HCT116 (cell line): ENCODE measurements around the gene PKN3. TPM values are rescaled to one million over a fixed set of nuclear protein-coding genes. Genes with fewer than 3 reads are reported as not detected.
A peak's percentile ranks its signal among the peaks of the same experiment; 100 is the strongest.

Source experiments
- ATAC-seq: fragments of 200-7000 bp; cut with Tn5 transposase; 2 replicates; pipeline ENCODE4 v1.9.1; 2020; ENCODE audit warnings: mild to moderate bottlenecking, moderate library complexity
- BruUV-seq: library from RNA; stranded (reverse); fragments of 400-500 nt; replicated peaks from 2 replicates; lab custom pipeline; 2021; lab: Mats Ljungman, UMichigan
- CTCF ChIA-PET: fragments of 300-600 bp; sonication (Branson Sonifier 250); formaldehyde crosslinking; loops from one replicate; lab custom pipeline; 2021; ENCODE audit warnings: antibody characterized with exemption; lab: Charles Lee
- POLR2A ChIA-PET: fragments of 300-600, 350-600 bp; sonication (Branson Sonifier 250); formaldehyde crosslinking; loops from one replicate; lab custom pipeline; 2021; ENCODE audit warnings: antibody characterized with exemption; lab: Charles Lee
- RAD21 ChIA-PET, 2 experiments: fragments of 300-600 bp; sonication (Branson Sonifier 250); formaldehyde crosslinking; loops; one replicate each; lab custom pipeline; 2023; ENCODE audit warnings: low total read pairs in 2 of 2; ENCODE audit not compliant: uncharacterized antibody in 2 of 2, unreplicated experiment in 2 of 2, low non-redundant PET in 1 of 2; lab: Charles Lee
- DNase-seq: peaks from one replicate; pipeline ENCODE4 v3.0.0-alpha.2; 2010; ENCODE audit warnings: low read depth, low spot score
- H2AFZ ChIP-seq: fragments of 200-600 bp; shearing (Covaris generic), sonication (generic); 2 replicates; pipeline ENCODE4 v1.6.1; 2017; ENCODE audit warnings: low read depth, mixed run types, mixed read lengths, antibody characterized with exemption, low read length; ENCODE audit not compliant: poor library complexity, severe bottlenecking
- H3K27ac ChIP-seq: 2 replicates; pipeline ENCODE4 v1.5.1; 2012; ENCODE audit warnings: low read depth, low read length
- H3K27me3 ChIP-seq: fragments of 200-600 bp; sonication (generic); 2 replicates; pipeline ENCODE4 v1.6.1; 2016; ENCODE audit warnings: mixed run types, low read length, mixed read lengths; ENCODE audit not compliant: insufficient read depth
- H3K36me3 ChIP-seq, 2 experiments: fragments of 200-500 bp in 1 of 2; fragments of 200-600 bp in 1 of 2; sonication (Bioruptor generic) in 1 of 2; sonication (generic) in 1 of 2; 2 replicates each; pipeline versions ENCODE4 v1.5.1 to v1.6.1; 2014 to 2016; ENCODE audit warnings: low read length in 2 of 2, inconsistent platforms in 1 of 2, mixed read lengths in 1 of 2, mixed run types in 1 of 2; ENCODE audit not compliant: insufficient read depth in 2 of 2, control insufficient read depth in 1 of 2
- H3K4me1 ChIP-seq, 2 experiments: fragments of 200-600 bp in 1 of 2; sonication (generic) in 1 of 2; 2 replicates each; pipeline versions ENCODE4 v1.5.1 to v1.6.1; 2012 to 2017; ENCODE audit warnings: low read length in 2 of 2, inconsistent platforms in 1 of 2, mild to moderate bottlenecking in 1 of 2, mixed read lengths in 1 of 2, mixed run types in 1 of 2, moderate library complexity in 1 of 2; ENCODE audit not compliant: insufficient read depth in 2 of 2, control insufficient read depth in 1 of 2
- H3K4me2 ChIP-seq: fragments of 200-600 bp; sonication (generic); 2 replicates; pipeline ENCODE4 v1.6.1; 2017; ENCODE audit warnings: mixed run types, low read length, mixed read lengths
- H3K4me3 ChIP-seq, 2 experiments: fragments of 200-600 bp in 1 of 2; sonication (generic) in 1 of 2; replicated peaks in 1 of 2; 2 replicates each; pipeline ENCODE4 v1.5.1; 2011 to 2016; ENCODE audit warnings: low read length in 2 of 2, control low read depth in 1 of 2, low read depth in 1 of 2, mild to moderate bottlenecking in 1 of 2, mixed read lengths in 1 of 2, mixed run types in 1 of 2
- H3K79me2 ChIP-seq: fragments of 200-600 bp; sonication (generic); 2 replicates; pipeline ENCODE4 v1.6.1; 2017; ENCODE audit warnings: mild to moderate bottlenecking, mixed run types, low read length, moderate library complexity, mixed read lengths; ENCODE audit not compliant: insufficient read depth
- H3K9ac ChIP-seq: fragments of 200-600 bp; sonication (generic); 2 replicates; pipeline ENCODE4 v1.6.1; 2016; ENCODE audit warnings: low read length, mixed read lengths
- H3K9me2 ChIP-seq: fragments of 200-600 bp; sonication (generic), shearing (Covaris generic); 2 replicates; pipeline ENCODE4 v1.6.1; 2017; ENCODE audit warnings: mixed run types, mild to moderate bottlenecking, moderate library complexity; ENCODE audit not compliant: insufficient read depth
- H3K9me3 ChIP-seq, 2 experiments: fragments of 200-500 bp in 1 of 2; fragments of 200-600 bp in 1 of 2; sonication (Bioruptor generic) in 1 of 2; sonication (generic) in 1 of 2; 2 replicates each; pipeline ENCODE4 v1.6.1; 2014 to 2017; ENCODE audit warnings: low read length in 2 of 2, mixed read lengths in 2 of 2, inconsistent platforms in 1 of 2, low read depth in 1 of 2, mild to moderate bottlenecking in 1 of 2, mixed run types in 1 of 2, moderate library complexity in 1 of 2; ENCODE audit not compliant: control insufficient read depth in 1 of 2, insufficient read depth in 1 of 2
- H4K20me1 ChIP-seq: fragments of 200-600 bp; sonication (generic), shearing (Covaris generic); 2 replicates; pipeline ENCODE4 v1.6.1; 2017; ENCODE audit warnings: mixed run types, mild to moderate bottlenecking, moderate library complexity; ENCODE audit not compliant: insufficient read depth
- CBX3 ChIP-seq: IDR thresholded peaks from 2 replicates; pipeline ENCODE4 v1.6.1; 2012; ENCODE audit warnings: low read depth
- CEBPB ChIP-seq: IDR thresholded peaks from 2 replicates; pipeline ENCODE4 v1.6.1; 2012; ENCODE audit warnings: low read depth
- EGR1 ChIP-seq: IDR thresholded peaks from 2 replicates; pipeline ENCODE4 v1.6.1; 2012; ENCODE audit warnings: low read depth
- ELF1 ChIP-seq: IDR thresholded peaks from 2 replicates; pipeline ENCODE4 v1.6.1; 2012; ENCODE audit warnings: low read depth, borderline replicate concordance
- EZH2 ChIP-seq: fragments of 200-600 bp; sonication (generic); IDR thresholded peaks from 2 replicates; pipeline ENCODE4 v1.6.1; 2017; ENCODE audit warnings: antibody characterized with exemption, mixed run types
- EZH2phosphoT487 ChIP-seq: fragments of 200-600 bp; IDR thresholded peaks from 2 replicates; pipeline ENCODE4 v1.6.1; 2018; ENCODE audit warnings: antibody characterized with exemption, borderline replicate concordance
- FOSL1 ChIP-seq: IDR thresholded peaks from 2 replicates; pipeline ENCODE4 v1.6.1; 2012; ENCODE audit warnings: low read depth
- JUND ChIP-seq: IDR thresholded peaks from 2 replicates; pipeline ENCODE4 v1.6.1; 2012
- POLR2A ChIP-seq: IDR thresholded peaks from 2 replicates; pipeline ENCODE4 v1.7.0; 2011; ENCODE audit warnings: borderline replicate concordance; ENCODE audit not compliant: insufficient read depth, insufficient read length; ENCODE audit errors: extremely low read depth
- POLR2AphosphoS5 ChIP-seq: IDR thresholded peaks from 2 replicates; pipeline ENCODE4 v1.6.1; 2011; ENCODE audit warnings: mild to moderate bottlenecking, low read depth, low read length, moderate library complexity
- RAD21 ChIP-seq: IDR thresholded peaks from 2 replicates; pipeline ENCODE4 v1.6.1; 2012; ENCODE audit warnings: low read depth, mild to moderate bottlenecking
- SIN3A ChIP-seq: IDR thresholded peaks from 2 replicates; pipeline ENCODE4 v1.6.1; 2012; ENCODE audit warnings: low read depth
- SP1 ChIP-seq: IDR thresholded peaks from 2 replicates; pipeline ENCODE4 v1.6.1; 2012; ENCODE audit warnings: low read depth
- SRF ChIP-seq: IDR thresholded peaks from 2 replicates; pipeline ENCODE4 v1.6.1; 2012; ENCODE audit warnings: low read depth
- YY1 ChIP-seq: IDR thresholded peaks from 2 replicates; pipeline ENCODE4 v1.6.1; 2011; ENCODE audit warnings: low read length, low read depth, moderate library complexity, mild to moderate bottlenecking; ENCODE audit not compliant: insufficient replicate concordance; ENCODE audit errors: extremely low read depth
- ZNF274 ChIP-seq: fragments of 200-500 bp; sonication (Bioruptor generic); IDR thresholded peaks from 2 replicates; pipeline ENCODE4 v1.6.1; 2014; ENCODE audit warnings: mild to moderate bottlenecking, low read depth, low read length, inconsistent platforms
- intact Hi-C: fragments of 100-400 bp; cut with micrococcal nuclease; formaldehyde crosslinking; loops from 2 replicates; pipeline ENCODE4 v1.10.0; 2022
- total RNA-seq: library from RNA; stranded (reverse); gene quantifications from one replicate; pipeline ENCODE4 v1.2.1, GENCODE V29; 2021; ENCODE audit not compliant: unreplicated experiment
- TF ChIP-seq, protein P1 (sequence below): IDR thresholded peaks from 2 replicates; pipeline ENCODE4 v1.6.1; 2011; ENCODE audit warnings: mild to moderate bottlenecking, low read length, moderate library complexity; ENCODE audit not compliant: insufficient replicate concordance; ENCODE audit errors: extremely low read depth
- TF ChIP-seq, protein P2 (sequence below), 3 experiments: fragments of 200-600 bp in 1 of 3; sonication (generic) in 1 of 3; IDR thresholded peaks in 2 of 3; conservative IDR thresholded peaks in 1 of 3; 2 replicates each; pipeline ENCODE4 v1.5.1; 2012 to 2017; ENCODE audit warnings: low read depth in 2 of 3, low read length in 2 of 3, antibody characterized with exemption in 1 of 3, borderline replicate concordance in 1 of 3, control low read depth in 1 of 3, mild to moderate bottlenecking in 1 of 3, mixed read lengths in 1 of 3, mixed run types in 1 of 3, moderate library complexity in 1 of 3; ENCODE audit not compliant: insufficient read depth in 1 of 3
- TF ChIP-seq, protein P3 (sequence below): IDR thresholded peaks from 2 replicates; pipeline ENCODE4 v1.6.1; 2012; ENCODE audit warnings: low read depth

Gene PKN3
- total RNA-seq, 1 experiment from 2014 or later = 37.9 TPM

DNA sequence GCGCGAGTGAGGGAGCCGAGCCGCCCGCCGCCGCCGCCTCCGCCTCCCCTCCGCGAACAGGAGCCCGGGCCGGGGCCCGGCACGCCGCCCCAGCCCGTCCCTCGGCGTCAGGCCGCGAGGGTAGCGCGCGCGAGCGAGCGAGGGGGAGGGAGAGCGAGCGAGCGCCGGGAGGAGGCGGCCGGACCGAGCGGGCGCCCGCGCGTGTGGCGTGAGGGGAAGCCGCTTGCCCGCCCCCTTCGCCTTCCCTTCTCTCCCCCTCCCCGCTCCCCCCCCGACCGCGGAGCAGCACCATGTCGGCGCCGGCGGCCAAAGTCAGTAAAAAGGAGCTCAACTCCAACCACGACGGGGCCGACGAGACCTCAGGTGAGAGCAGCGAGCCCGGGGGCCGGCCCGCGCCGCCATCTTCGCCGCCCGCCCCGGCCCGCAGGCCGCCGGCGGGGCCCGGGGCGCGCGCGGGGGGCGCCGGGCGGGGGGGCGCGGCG, 13.0 kb upstream of the PKN3 start:
- DNase-seq (no peak), ATAC-seq (peak; percentile 33)
- H4K20me1 ChIP-seq = peaks cover 35% of the 10 kb centered on the region; the same call in 1 of the 2 replicates
- ChIA-PET CTCF (interaction anchor here (0.6 to 0.8 kb wide), 3 partner anchors 16 to 54 kb away, joined by 3 to 4 read pairs (median 3); no protein-coding TSS in a partner anchor), POLR2A (interaction anchor here (0.6 to 1.3 kb wide), 2 partner anchors 8 to 746 kb away, joined by 3 to 5 read pairs; no protein-coding TSS in a partner anchor), RAD21 (interaction anchor here in 1 of 2 experiments (0.6 kb wide), 1 partner anchor 44 kb away, joined by 3 read pairs; no protein-coding TSS in a partner anchor)
- H2AFZ ChIP-seq = no peak overlapping the region
- intact Hi-C loops = no loop called here
- H3K4me3 ChIP-seq = peak overlapping the region; percentile 60 to 90
- peak overlapping the region; percentile 92 for H3K27ac ChIP-seq
- no TSS peak for BruUV-seq
- peaks cover 72% of the 10 kb centered on the region for H3K79me2 ChIP-seq
- no peaks in the 10 kb centered on the region for H3K9me2 ChIP-seq
- H3K36me3 ChIP-seq = peaks cover 36 to 40% of the 10 kb centered on the region in 2 experiments
- TF ChIP-seq EZH2phosphoT487 (no peak), ELF1 (no peak), SP1 (no peak), SRF (no peak), EGR1 (no peak), JUND (no peak), FOSL1 (no peak), ZNF274 (no peak), POLR2A (no peak), EZH2 (no peak), RAD21 (no peak), CEBPB (no peak), POLR2AphosphoS5 (no peak), YY1 (no peak), SIN3A (no peak), CBX3 (no peak)
- TF ChIP-seq, protein P1, sequence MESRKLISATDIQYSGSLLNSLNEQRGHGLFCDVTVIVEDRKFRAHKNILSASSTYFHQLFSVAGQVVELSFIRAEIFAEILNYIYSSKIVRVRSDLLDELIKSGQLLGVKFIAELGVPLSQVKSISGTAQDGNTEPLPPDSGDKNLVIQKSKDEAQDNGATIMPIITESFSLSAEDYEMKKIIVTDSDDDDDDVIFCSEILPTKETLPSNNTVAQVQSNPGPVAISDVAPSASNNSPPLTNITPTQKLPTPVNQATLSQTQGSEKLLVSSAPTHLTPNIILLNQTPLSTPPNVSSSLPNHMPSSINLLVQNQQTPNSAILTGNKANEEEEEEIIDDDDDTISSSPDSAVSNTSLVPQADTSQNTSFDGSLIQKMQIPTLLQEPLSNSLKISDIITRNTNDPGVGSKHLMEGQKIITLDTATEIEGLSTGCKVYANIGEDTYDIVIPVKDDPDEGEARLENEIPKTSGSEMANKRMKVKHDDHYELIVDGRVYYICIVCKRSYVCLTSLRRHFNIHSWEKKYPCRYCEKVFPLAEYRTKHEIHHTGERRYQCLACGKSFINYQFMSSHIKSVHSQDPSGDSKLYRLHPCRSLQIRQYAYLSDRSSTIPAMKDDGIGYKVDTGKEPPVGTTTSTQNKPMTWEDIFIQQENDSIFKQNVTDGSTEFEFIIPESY = no peak
- TF ChIP-seq, protein P2, sequence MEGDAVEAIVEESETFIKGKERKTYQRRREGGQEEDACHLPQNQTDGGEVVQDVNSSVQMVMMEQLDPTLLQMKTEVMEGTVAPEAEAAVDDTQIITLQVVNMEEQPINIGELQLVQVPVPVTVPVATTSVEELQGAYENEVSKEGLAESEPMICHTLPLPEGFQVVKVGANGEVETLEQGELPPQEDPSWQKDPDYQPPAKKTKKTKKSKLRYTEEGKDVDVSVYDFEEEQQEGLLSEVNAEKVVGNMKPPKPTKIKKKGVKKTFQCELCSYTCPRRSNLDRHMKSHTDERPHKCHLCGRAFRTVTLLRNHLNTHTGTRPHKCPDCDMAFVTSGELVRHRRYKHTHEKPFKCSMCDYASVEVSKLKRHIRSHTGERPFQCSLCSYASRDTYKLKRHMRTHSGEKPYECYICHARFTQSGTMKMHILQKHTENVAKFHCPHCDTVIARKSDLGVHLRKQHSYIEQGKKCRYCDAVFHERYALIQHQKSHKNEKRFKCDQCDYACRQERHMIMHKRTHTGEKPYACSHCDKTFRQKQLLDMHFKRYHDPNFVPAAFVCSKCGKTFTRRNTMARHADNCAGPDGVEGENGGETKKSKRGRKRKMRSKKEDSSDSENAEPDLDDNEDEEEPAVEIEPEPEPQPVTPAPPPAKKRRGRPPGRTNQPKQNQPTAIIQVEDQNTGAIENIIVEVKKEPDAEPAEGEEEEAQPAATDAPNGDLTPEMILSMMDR (IDR thresholded peaks at IDR 0.05 in 2 of 3, conservative IDR thresholded peaks at IDR 0.05 in 1 of 3; ENCODE audit: borderline replicate concordance in 1 of 3, insufficient read depth in 1 of 3, low read depth in 2 of 3, low read length in 2 of 3) = no peak
- TF ChIP-seq, protein P3, sequence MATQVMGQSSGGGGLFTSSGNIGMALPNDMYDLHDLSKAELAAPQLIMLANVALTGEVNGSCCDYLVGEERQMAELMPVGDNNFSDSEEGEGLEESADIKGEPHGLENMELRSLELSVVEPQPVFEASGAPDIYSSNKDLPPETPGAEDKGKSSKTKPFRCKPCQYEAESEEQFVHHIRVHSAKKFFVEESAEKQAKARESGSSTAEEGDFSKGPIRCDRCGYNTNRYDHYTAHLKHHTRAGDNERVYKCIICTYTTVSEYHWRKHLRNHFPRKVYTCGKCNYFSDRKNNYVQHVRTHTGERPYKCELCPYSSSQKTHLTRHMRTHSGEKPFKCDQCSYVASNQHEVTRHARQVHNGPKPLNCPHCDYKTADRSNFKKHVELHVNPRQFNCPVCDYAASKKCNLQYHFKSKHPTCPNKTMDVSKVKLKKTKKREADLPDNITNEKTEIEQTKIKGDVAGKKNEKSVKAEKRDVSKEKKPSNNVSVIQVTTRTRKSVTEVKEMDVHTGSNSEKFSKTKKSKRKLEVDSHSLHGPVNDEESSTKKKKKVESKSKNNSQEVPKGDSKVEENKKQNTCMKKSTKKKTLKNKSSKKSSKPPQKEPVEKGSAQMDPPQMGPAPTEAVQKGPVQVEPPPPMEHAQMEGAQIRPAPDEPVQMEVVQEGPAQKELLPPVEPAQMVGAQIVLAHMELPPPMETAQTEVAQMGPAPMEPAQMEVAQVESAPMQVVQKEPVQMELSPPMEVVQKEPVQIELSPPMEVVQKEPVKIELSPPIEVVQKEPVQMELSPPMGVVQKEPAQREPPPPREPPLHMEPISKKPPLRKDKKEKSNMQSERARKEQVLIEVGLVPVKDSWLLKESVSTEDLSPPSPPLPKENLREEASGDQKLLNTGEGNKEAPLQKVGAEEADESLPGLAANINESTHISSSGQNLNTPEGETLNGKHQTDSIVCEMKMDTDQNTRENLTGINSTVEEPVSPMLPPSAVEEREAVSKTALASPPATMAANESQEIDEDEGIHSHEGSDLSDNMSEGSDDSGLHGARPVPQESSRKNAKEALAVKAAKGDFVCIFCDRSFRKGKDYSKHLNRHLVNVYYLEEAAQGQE = no peak
- no peaks in the 10 kb centered on the region for H3K9me3 ChIP-seq
- peaks cover 25 to 49% of the 10 kb centered on the region in 2 experiments for H3K4me1 ChIP-seq
- H3K9ac ChIP-seq = peak overlapping the region; percentile 81
- H3K4me2 ChIP-seq = peak overlapping the region; percentile 39
- H3K27me3 ChIP-seq = no peaks in the 10 kb centered on the region
